NCI-H2171 (cell line): ENCODE data around the gene NSUN6.

Experiments used
- DNase-seq: peaks from one replicate; lab custom pipeline; 2025; lab: John Stamatoyannopoulos, UW

The NSUN6 gene, protein sequence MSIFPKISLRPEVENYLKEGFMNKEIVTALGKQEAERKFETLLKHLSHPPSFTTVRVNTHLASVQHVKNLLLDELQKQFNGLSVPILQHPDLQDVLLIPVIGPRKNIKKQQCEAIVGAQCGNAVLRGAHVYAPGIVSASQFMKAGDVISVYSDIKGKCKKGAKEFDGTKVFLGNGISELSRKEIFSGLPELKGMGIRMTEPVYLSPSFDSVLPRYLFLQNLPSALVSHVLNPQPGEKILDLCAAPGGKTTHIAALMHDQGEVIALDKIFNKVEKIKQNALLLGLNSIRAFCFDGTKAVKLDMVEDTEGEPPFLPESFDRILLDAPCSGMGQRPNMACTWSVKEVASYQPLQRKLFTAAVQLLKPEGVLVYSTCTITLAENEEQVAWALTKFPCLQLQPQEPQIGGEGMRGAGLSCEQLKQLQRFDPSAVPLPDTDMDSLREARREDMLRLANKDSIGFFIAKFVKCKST

DNA sequence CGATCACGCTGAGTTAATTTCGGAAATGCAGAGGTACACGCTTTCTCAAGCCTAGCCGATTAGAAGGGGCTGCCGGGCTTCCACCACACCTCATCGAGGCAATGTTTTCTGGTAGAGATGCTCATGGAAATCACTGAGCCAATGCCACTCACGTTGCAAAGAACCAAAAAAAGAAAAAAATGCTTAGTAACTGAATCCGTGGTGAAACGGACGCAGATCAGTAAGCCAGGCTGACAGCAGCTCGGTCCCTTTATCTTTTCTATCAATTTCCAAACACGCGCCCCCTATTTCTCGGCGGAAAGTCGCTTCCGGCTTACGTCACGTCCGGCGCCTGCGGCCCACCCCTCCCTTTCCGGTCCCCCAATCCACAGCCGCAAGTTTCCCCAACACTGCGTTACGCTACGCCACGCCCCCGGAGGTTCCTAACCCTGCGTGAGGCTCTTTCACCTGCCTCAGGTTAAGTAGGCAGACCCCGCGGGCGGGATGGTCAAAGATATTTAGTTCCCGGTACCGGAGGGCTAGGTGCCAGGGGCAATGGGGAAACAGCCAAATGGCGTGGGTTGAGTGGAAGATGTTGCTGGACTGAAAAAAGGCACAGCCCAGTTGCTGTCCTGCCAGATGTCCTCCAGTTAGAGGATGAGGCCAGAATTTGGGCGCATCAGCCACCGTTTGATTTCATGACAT, at the start of gene NSUN6:
Gene NSUN6, minus strand, starts transcription at position 264 of the 684 bp plus-strand sequence. CDS start 384 bp downstream, outside the sequence.
- DNase-seq, result peak; percentile 78

DNA sequence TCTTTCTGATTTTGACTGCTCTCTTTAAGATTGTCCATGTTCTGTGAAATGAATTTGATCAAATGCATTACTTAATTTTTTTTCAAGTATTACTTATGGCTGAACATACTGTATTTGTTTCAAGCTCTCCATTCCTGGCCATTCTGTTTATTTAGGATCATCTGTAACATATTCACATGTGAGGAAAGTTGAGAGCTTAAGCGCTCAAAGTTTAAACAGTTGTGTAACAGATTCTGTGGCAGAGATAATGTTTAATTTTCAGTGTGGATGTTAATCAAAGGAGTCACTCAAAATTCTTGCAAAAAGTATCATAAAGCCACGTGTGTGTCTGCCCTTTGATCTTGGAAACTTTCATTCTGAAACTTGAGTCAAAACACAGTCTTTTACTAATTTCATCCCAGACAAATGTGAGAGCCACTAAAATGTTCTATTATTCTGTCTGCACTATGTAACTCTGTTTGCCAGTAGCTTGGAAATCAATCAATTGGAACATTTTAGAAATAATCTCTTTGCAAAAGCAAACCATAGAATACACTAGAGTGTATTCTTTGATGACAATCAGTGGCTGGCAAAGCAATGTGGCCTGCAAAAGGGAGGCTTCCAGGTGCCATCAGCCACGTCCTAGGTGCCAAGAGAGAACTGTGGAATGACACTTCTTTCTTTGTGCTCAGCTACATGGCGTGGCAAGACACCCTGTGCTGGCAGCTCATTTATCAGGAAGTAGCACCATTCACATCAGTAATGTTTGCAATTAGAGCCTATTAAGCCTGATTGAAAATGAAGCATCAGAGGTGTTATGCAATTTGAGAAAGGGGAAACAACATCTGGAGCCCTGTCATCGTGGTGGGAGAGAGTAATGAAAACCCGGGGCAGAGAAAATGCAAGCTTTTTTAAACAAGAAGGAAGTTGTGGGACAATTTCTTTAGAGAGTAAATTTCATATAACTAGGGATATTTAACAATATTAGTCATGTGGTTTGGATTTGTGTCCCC, 48.8 kb upstream of the NSUN6 start:
- no peak for DNase-seq

DNA sequence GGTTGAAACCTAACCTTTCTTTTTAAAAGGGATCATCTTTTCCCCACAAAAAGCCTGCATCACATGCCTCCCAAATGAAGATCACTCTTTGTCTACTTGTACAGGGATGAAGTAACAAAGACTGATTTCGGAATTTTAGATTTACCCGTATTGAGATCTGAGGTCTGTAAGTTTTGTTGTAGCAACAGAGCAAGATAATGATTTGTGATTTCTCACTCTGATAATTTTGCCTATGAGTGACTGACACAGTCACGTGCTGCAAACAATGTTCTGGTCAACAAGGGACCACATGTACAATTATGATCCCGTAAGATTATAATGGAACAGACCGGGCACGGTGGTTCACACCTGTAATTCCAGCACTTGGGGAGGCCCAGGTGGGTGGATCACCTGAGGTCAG, 39.2 kb upstream of the NSUN6 start:
- no peak for DNase-seq

DNA sequence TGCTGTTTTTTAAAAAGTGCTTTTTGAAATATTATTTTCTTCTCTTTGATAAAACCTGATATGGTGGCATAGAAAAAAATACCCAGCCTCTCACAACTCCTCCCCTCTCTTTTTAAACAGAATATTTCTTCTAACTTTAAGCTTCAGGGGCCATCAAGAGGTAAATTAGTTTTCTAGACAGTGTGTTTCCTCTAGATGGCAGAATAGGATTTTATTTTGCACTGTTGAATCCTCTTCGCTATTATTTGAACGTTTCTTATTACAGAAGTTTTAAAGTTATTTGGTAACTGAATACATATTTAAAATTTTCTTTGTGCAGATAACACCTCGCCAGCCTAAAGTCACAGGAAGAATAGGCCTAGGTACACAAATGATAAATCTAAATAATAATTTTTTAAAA, 38.1 kb upstream of the NSUN6 start:
- no peak for DNase-seq

DNA sequence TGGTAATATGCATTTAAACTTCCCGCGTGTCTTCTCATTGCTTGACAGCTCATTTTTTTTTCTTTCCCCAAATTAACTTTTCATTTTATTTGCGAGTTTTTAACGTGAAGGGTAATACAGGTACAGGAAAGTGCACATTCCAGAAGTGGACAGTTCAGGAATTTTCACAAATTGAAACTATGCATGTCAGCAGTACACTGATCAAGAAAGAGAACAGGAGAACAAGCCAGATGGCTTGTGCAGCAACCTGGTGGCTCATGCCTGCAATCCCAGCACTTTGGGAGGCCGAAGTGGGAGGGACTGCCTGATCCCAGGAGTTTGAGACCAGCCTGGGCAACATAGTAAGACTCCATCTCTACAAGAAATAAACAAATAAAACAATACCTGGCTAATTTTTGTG, 36.3 kb upstream of the NSUN6 start:
- no peak for DNase-seq

DNA sequence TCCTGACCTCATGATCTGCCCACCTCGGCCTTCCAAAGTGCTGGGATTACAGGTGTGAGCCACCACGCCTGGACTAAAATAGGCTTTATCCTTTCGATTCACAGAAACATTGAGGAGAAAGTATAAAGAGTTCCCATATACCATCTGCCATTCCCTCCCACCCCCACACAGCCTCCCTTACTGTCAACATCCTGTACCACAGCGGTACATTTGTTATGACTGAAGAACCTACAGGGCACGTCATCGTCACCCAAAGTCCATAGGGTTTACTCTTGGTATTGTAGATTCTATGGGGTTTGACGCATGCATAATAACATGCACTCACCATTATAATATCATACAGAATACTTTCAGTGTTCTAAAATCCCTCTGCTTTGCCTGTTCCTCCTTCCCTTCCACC, 35.8 kb upstream of the NSUN6 start:
- no peak for DNase-seq

DNA sequence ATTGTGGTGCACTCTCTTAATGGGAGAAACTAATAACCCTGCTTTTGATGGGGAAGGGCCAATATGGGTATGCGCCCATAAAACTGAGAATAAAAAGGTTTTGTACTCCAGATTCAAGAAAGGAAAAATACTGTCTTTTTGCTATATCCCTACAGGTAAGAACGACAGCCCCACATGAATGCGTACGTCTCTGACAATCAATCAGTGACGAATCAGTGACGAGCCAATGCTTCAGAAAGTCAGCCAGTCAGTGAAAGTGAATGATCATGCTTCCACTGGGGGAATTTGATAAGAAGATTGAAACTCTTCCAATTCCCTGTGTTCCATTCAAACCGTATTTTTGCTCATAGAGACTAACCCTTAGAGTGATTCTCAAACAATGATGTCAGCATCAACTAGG, 34.2 kb upstream of the NSUN6 start:
- no peak for DNase-seq

DNA sequence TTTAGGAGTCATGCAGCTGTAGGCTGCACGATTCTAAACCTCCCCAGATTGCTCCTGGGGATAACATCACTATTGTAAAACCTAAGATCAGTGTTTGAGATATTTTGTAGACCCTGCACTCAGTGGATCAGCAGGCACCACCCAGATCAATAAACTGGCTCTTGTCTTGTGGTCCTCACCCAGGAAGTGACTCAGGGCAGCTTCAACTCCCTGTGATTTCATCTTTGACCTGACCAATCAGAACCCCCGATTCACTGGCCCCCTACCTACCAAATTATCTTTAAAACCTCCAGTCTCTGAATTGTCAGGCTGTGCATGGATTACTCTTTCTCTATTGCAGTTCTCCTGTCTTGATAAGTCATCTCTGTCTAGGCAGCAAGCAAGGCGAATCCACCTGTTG, 33.6 kb upstream of the NSUN6 start:
- DNase-seq, result no peak

DNA sequence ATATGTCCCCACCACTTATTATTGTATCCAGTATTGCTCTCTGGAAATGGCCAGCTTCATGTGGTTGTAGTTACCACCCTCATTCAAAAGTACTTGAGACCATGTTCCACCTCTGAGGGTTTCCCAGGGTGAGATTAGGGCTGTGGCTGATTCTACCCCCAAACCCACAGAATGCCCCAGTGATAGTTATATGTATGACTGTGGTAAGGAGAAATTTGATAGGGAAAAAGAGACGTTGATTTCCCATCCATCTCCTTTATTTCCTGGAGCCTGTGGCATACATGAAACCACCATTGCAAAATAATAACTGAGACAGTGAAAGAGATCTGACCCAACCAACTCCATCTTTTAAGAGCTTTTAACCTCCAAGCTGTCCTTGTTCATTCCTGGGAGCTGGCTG, 33.0 kb upstream of the NSUN6 start:
- no peak for DNase-seq

DNA sequence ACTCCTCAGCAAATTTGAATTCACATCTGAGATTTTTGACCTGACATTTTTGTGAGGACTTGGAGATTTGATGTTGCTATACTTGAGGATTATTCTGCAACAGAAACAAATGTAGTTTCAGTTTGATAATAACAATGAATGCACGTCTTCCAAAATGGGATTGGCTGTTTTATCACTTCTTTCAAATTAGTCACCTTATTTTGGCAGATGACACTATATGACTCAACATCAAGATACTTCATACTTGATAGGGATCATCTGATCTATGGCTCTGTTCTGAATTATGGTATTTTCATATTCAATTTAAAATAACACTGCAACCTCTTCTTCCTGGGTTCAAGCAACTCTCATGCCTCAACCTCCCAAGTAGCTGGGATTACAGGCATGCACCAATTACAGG, 32.0 kb upstream of the NSUN6 start:
- no peak for DNase-seq

DNA sequence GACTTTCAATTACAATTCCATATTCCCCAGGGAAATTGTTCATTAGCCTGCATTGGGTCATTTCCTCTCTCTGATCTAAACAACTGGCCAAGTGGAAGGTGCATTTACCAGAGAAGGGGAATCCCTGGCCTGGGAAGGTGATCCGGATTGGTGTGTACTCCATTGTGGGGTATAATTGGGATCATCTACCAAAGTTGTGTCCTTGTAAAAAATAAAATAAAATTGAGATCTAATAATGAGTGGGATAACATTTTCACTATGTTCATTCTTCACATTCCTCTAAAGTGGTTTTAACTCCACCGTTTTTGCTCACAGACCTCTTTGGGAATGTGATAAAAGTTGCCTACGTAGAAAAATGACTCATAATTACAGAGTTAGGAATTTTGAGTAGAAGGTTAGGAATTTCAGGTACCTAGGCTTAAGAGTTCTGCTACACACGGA, 30.6 kb upstream of the NSUN6 start:
- no peak for DNase-seq

DNA sequence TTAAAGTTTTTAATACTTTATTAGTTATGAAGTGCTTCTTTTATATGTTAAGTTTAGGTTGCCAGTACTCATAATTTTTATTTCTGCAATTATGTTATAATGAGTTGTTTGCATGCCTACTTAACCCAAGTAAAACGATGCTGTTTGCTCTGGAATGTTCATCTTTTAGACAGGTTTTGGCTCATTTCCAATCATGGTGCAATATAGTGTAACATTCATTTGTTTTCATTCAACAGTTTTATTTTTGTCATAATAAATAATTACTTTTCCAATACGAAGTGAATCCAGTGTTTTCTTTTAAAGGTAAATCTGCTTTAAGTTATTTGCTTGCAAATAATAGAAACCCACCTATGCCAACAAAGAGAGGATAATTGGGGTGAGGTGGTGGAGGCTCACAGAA, 30.0 kb upstream of the NSUN6 start:
- no peak for DNase-seq

DNA sequence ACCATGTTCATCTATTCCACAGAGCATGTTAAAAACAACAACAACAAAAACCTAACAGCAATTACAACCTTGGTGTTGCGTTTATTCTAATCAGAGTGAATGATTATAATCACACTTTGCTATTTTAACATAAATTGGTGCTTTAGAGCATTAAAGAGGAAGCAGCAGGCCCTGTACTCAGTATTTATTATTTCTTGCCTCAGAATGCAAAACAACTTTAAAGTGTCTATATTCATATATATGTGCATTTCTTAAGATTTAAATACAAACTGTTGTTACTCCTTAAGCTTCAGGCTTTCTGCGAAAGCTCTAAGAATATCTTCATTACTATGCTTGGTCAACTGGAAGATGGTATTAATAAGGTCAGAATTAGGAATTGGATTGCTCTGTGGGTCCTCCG, 29.4 kb upstream of the NSUN6 start:
- DNase-seq, result no peak

DNA sequence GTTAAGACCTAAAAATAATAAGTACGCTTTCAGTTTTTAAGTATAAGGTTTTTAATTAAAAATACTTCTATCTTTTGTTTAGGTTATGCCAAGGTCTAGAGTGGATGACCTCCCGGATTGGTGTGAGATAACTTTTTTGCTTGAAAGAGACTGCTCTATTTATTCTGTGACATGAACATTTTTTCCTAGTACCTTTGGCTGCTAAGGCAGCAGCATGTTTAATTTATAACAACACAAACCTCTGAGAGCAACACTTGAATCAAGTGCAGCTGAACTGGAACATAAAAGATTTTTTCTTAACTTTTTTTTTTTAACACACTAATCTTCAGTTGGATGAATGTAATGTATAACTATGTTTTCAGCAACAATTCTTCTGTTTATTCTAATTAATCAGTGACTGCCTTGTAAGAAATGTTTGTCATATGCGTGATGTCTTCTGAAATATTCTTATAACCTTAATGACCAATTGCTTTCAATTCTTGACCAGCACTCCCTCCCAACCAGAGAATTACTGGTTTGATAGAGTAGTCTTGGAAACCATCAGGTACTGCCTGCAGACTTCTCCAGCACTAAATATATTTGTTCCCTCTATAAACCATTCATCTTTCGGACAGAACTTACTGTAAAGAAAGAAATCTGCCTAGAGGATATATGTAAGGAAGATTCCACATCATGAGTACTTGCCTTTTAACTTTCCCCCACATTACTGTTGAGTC, 23.9 kb upstream of the NSUN6 start:
- no peak for DNase-seq

DNA sequence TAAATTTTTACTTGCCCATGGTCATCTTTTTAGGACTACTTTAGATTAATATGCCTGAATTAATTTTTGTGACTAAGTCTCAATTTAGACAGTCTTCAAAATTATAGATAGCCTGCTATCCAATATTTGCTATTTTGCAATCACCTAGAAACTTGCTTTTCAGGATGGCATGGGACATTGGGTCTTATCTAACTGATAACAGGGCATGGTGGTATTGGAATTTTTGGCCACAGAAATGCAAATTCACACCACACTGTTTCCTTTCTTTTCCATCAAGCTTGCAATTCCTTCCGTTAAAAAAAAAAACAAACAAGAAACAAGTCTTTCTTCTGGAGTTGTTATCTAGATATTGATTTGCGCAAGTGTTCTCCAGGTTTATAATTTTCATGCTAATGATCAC, 16.6 kb upstream of the NSUN6 start:
- no peak for DNase-seq

DNA sequence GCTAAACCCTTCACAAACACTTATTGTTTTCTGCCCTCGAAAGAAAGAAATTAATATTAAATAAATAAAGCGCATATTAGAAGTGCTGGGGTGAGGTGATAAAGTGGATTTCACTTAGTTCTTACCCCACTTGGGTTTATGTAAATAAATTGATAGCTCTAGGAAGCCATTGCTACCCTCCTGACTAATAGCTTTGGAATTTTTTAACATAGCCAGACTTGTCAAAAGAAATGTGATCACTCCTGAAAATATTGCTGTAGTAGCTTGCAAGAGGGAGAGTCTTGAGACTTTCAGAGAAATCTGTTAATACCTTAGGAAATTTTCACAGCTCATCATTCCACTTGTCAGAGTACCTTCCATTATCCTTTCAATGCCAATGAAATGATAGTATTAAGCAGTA, 15.4 kb upstream of the NSUN6 start:
- no peak for DNase-seq

DNA sequence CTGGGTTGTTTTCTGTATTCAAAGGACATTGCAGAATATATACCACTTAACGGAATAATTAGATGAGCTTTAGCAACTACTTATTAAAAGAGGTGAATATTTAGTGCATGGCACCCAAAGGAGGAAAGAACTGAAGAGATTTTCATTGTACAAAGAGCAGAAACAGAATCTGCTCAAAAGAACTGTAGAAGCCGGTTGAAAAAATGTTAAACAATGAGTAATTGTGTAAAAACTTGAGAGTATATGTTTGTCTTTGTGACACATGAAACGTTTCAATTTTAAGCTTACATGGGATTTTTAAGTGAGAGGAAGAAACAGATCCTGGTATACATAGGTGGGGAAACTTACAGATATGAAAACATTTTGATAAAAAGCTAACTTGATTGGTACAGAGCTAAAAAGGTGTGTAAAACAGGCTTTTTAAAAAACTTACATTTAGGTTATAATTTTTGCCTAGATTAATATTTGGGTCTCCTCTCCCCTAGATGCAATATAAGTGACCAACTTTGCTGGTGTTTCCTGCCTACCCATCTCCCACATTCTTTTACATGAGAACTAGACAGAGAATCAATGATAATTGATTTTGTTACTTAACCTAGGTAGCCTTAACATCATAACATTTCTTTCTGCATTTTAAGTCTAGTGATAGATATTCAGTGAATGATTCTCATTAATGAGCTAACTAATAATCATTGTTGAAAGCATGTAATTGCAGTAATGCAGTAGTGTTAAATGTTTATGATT, 14.6 kb upstream of the NSUN6 start:
- DNase-seq, result no peak

DNA sequence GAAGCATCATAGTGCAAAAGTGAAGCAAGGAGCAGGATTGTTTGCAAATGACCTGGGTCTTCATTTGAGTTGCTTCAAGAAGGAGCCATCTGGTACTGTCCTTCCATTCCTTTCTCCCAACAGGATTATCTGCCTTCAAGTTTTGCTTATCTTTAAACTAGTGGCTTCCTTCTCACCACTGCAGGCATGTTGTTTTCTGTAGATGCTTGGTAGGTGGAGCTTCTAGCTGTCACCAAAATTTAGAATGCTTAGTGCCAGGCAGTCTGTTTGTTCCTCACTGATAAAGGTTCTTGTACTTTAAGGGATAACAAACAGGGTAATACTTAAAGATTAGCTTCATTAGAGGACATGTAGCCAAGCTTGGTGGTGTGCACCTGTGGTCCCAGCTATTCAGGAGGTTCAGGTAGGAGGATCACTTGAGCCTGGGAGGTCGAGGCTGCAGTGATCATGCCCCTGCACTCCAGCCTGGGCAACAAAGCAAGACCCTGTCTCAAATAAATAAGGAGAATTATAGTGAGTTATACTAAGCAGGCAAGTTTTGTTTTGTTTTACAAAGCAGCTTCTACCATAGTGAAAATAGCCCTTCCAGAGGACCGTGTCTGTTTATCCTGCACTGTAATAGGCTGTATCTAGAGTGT, 13.6 kb upstream of the NSUN6 start:
- no peak for DNase-seq

DNA sequence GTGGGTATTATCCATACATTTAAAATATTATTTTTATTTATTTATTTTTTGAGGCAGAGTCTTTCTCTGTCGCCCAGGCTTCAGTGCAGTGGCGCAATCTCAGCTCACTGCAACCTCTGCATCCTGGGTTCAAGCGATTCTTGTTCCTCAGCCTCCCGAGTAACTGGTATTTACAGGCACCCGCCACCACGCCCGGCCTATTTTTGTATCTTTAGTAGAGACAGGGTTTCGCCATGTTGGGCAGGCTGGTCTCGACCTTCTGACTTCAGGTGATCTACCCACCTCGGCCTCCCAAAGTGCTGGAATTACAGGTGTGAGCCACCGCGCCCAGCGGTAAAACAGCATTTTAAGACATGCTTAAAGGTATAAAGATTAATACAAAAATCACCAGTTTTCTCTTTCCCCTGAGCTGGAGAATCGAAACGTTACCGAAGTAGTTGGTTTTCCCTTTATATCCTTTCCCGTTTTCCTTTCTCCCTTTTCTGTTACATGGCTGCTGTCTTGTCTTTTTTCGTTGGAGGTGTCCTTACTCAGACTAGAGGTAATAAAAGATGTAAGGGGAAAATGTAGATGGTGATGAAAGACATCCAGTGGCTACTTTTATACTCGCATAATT, 9.5 kb upstream of the NSUN6 start:
- DNase-seq, result no peak
